SK-N-SH treated with all-trans-retinoic acid at 6 μM for 48 hours (cell line): Measurements from ENCODE around the gene ANAPC5.

Experiments
- ARNTL ChIP-seq: fragments of 450-650 bp; formaldehyde crosslinking; IDR thresholded peaks from 2 replicates; pipeline ENCODE4 v1.5.0; 2020; ENCODE audit warnings: low read depth, mild to moderate bottlenecking, moderate library complexity, borderline replicate concordance
- BACH2 ChIP-seq: fragments of 250-450 bp; sonication (Bioruptor Pico); IDR thresholded peaks from 2 replicates; pipeline ENCODE4 v1.9.0; 2021; ENCODE audit warnings: mild to moderate bottlenecking, borderline replicate concordance
- ISL1 ChIP-seq: fragments of 250-450 bp; sonication (Bioruptor Pico); IDR thresholded peaks from 2 replicates; pipeline ENCODE4 v2.1.2; 2022; ENCODE audit warnings: mild to moderate bottlenecking, moderate library complexity
- SNAI2 ChIP-seq: fragments of 250-450 bp; sonication (Bioruptor Pico); IDR thresholded peaks from 2 replicates; pipeline ENCODE4 v1.5.0; 2020; ENCODE audit warnings: mild to moderate bottlenecking, moderate library complexity
- TOX ChIP-seq: fragments of 250-450 bp; sonication (Bioruptor Pico); IDR thresholded peaks from 2 replicates; pipeline ENCODE4 v1.8.0; 2021; ENCODE audit warnings: mild to moderate bottlenecking, moderate library complexity, borderline replicate concordance
- ZNF70 ChIP-seq: fragments of 450-650 bp; formaldehyde crosslinking; IDR thresholded peaks from 2 replicates; pipeline ENCODE4 v1.5.0; 2020; ENCODE audit warnings: mild to moderate bottlenecking, moderate library complexity
- TF ChIP-seq, protein P1 (sequence below): fragments of 250-450 bp; sonication (Bioruptor Pico); IDR thresholded peaks from 2 replicates; pipeline ENCODE4 v1.5.1; 2020; ENCODE audit warnings: low read depth, mild to moderate bottlenecking, moderate library complexity
- TF ChIP-seq, protein P2 (sequence below): fragments of 250-450 bp; sonication (Bioruptor Pico); IDR thresholded peaks from 2 replicates; pipeline ENCODE4 v1.8.0; 2021; ENCODE audit warnings: low read depth, mild to moderate bottlenecking, moderate library complexity, borderline replicate concordance

DNA sequence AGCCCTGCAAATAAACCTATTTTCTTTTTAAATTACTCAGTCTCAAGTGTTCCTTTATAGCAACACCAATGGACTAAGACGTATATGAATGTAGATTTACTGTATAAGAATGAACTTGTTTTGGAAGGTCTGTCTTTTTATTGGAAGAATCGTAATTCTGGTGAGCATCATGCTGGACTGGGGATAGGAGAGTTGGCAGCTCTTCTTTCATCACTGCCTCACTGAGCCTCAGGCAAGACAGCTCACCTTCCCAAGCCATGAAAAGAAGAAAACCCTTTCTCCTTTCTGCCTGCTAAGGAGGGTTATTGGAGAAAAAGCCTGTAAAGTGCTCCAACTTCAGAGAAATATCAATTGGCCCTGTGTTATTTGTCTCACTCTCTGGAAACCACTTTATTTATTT, 38.6 kb upstream of the ANAPC5 start:
- no peak for TF ChIP-seq TOX (CRISPR knock-in tag)
- TF ChIP-seq, protein P1, sequence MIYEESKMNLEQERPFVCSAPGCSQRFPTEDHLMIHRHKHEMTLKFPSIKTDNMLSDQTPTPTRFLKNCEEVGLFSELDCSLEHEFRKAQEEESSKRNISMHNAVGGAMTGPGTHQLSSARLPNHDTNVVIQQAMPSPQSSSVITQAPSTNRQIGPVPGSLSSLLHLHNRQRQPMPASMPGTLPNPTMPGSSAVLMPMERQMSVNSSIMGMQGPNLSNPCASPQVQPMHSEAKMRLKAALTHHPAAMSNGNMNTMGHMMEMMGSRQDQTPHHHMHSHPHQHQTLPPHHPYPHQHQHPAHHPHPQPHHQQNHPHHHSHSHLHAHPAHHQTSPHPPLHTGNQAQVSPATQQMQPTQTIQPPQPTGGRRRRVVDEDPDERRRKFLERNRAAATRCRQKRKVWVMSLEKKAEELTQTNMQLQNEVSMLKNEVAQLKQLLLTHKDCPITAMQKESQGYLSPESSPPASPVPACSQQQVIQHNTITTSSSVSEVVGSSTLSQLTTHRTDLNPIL (CRISPR knock-in tag): no peak
- no peak for TF ChIP-seq BACH2 (CRISPR knock-in tag)
- no peak for TF ChIP-seq ARNTL (CRISPR knock-in tag)
- TF ChIP-seq ZNF70 (CRISPR knock-in tag): no peak
- TF ChIP-seq, protein P2, sequence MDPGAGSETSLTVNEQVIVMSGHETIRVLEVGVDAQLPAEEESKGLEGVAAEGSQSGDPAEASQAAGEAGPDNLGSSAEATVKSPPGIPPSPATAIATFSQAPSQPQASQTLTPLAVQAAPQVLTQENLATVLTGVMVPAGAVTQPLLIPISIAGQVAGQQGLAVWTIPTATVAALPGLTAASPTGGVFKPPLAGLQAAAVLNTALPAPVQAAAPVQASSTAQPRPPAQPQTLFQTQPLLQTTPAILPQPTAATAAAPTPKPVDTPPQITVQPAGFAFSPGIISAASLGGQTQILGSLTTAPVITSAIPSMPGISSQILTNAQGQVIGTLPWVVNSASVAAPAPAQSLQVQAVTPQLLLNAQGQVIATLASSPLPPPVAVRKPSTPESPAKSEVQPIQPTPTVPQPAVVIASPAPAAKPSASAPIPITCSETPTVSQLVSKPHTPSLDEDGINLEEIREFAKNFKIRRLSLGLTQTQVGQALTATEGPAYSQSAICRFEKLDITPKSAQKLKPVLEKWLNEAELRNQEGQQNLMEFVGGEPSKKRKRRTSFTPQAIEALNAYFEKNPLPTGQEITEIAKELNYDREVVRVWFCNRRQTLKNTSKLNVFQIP (CRISPR knock-in tag): no peak
- no peak for TF ChIP-seq SNAI2 (CRISPR knock-in tag)
- TF ChIP-seq ISL1 (CRISPR knock-in tag): no peak
